GM21390 (cell line): ENCODE measurements around the gene OSBPL6.

Source experiments
- ATAC-seq: cut with Tn5 transposase; IDR thresholded peaks from one replicate; pipeline ENCODE4 v1.9.1; 2021; ENCODE audit not compliant: unreplicated experiment

Gene OSBPL6

GRCh38 chr2:178426388-178426787 lies 232.1 kb downstream of the OSBPL6 start:
- no peak for ATAC-seq

GRCh38 chr2:178427458-178427857 lies 233.1 kb downstream of the OSBPL6 start:
- ATAC-seq, result no peak

- no peak for ATAC-seq
Observed at GRCh38 chr2:178428396-178428806, 234.1 kb downstream of the OSBPL6 start.

- no peak for ATAC-seq
Observed at GRCh38 chr2:178429336-178429735, 235.0 kb downstream of the OSBPL6 start.

GRCh38 chr2:178436662-178437061 lies 242.3 kb downstream of the OSBPL6 start:
- ATAC-seq, result no peak

GRCh38 chr2:178441426-178441825 lies 247.1 kb downstream of the OSBPL6 start:
- no peak for ATAC-seq

GRCh38 chr2:178448968-178449661 lies 254.8 kb downstream of the OSBPL6 start:
- ATAC-seq, result no peak

- ATAC-seq, result peak; percentile 5
Observed at GRCh38 chr2:178449700-178450523, 255.6 kb downstream of the OSBPL6 start.

- peak; percentile 44 for ATAC-seq
Observed at GRCh38 chr2:178450524-178450773, 256.1 kb downstream of the OSBPL6 start.

- peak; percentile 84 for ATAC-seq
Observed at GRCh38 chr2:178450774-178451525, 256.6 kb downstream of the OSBPL6 start, which contains the start of the genes PJVK and PRKRA. Gene PJVK, plus strand, starts transcription at chr2:178451378. Its CDS starts 2,032 bp downstream, at chr2:178453410. Gene PRKRA, minus strand, starts transcription at chr2:178451175. Its CDS starts 145 bp downstream, at chr2:178451030.

- no peak for ATAC-seq
Observed at GRCh38 chr2:178452334-178452733, 258.0 kb downstream of the OSBPL6 start.
